ENCODE data around the gene DNASE1L1. TPM values are rescaled to one million over a fixed set of nuclear protein-coding genes. Genes with fewer than 3 reads are reported as not detected.

The DNASE1L1 gene
- total RNA-seq, 6 experiments from 2014 or later = 11.7 to 19.5 (median 14.9) TPM

DNA sequence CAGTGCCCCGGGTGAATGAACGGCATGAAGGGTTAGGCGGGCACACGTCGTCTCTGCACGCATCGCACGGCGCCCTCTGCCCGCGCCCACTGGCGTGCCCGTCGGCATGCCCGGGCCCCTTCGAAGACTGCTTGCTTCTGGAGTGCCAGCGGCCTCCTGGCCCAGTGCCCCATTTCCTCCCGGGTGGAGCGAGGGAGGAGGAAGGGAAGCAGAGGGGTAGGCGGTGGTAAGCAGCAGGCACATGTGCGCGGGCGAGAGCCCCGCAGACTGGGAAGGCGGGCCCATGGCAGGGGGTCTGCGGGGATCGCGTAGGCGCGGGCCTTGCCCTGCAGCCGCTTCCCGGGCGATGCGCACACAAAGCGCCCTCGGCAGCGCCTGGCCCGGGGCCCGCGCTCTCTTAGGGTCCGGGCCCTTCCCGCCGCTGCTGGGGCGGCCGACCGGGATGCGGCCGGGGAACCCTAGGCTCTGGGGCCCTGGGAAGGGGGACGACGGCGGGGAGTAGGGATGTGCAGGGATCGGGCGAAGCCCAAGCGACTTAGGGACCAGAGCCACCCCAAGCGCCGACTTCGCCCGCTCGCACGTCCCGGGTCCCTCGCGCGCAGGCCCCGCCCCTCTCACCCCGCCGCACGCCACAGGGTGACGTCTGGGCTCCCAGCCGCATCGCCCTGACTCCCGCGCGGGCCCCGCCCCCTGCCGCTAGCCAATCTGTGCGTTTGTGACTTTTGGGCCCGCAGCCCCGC lies 30.8 kb downstream of the DNASE1L1 start:
- WGBS (ENCODE audit: insufficient coverage, low coverage, low lambda C conversion rate, missing lambda C conversion rate) = 0% methylated on average over 2 of the region's 79 CpGs
- peak; percentile 0 to 6 (median 0) for ATAC-seq
- H3K36me3 ChIP-seq = no peaks in the 10 kb centered on the region
- no peaks in the 10 kb centered on the region for H3K9me3 ChIP-seq
- DNase-seq = peak; percentile 70 to 98 (median 97)
- peak overlapping the region in 2 of 3 donors; percentile 44 to 51 for H3K4me3 ChIP-seq
- H3K27ac ChIP-seq = peak overlapping the region; percentile 89 to 96 (median 92)
- intact Hi-C loops (cut with DNase I) = no loop called here
- TF ChIP-seq POLR2A (IDR thresholded peaks at IDR 0.05) = peak; percentile 89
- TF ChIP-seq, protein P1, sequence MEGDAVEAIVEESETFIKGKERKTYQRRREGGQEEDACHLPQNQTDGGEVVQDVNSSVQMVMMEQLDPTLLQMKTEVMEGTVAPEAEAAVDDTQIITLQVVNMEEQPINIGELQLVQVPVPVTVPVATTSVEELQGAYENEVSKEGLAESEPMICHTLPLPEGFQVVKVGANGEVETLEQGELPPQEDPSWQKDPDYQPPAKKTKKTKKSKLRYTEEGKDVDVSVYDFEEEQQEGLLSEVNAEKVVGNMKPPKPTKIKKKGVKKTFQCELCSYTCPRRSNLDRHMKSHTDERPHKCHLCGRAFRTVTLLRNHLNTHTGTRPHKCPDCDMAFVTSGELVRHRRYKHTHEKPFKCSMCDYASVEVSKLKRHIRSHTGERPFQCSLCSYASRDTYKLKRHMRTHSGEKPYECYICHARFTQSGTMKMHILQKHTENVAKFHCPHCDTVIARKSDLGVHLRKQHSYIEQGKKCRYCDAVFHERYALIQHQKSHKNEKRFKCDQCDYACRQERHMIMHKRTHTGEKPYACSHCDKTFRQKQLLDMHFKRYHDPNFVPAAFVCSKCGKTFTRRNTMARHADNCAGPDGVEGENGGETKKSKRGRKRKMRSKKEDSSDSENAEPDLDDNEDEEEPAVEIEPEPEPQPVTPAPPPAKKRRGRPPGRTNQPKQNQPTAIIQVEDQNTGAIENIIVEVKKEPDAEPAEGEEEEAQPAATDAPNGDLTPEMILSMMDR (IDR thresholded peaks at IDR 0.05) = no peak
- H3K4me1 ChIP-seq = no peaks in the 10 kb centered on the region
- H3K27me3 ChIP-seq = no peaks in the 10 kb centered on the region

DNA sequence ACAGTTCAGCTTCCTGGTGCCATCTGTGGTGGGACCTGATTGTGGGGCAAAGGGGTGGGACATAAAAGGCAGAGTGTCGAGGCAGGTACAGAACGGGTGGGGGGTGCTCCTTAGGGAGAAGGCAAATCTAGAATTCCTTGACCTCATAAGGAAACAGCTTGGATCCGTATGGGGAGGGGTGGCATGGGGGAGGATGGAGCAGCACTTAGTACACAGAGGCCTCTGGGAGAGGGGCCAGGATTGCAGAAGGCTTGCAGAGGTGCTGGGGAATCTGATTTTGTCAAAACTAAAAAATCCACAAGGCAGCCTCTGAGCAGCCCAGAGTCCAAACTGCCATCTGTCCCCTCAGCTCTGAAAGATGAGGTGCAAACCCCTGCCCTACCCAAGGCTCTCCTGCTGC lies 32.3 kb downstream of the DNASE1L1 start:
- 72% methylated on average over 3 of the region's 3 CpGs for WGBS (ENCODE audit: insufficient coverage, low coverage, low lambda C conversion rate, missing lambda C conversion rate)
- Histone ChIP-seq H3K27me3 (no peaks in the 10 kb centered on the region), H3K36me3 (no peaks in the 10 kb centered on the region), H3K9me3 (no peaks in the 10 kb centered on the region), H3K27ac (no peak overlapping the region), H3K4me1 (peaks cover 0 to 1% (median 0%) of the 10 kb centered on the region in 4 donors), H3K4me3 (no peak overlapping the region)
- no peak for TF ChIP-seq POLR2A (IDR thresholded peaks at IDR 0.05)
- TF ChIP-seq, protein P1 (IDR thresholded peaks at IDR 0.05) = no peak
- ATAC-seq (no peak), DNase-seq (no peak)
- intact Hi-C loops (cut with DNase I) = no loop called here

DNA sequence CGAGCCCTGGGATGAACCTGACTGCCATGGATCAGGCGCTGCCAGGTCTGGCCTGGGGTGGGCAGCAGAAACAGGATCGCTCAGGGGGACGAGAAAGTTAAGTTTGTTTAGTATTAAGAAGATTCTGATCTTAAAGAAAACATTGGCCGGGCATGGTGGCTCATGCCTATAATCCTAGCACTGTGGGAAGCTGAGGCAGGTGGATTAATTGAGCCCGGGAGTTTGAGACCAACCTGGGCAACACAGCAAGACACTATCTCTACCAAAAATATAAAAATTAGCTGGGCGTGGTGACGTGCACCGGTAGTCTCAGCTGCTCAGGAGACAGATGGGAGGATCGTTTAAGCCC lies 33.9 kb downstream of the DNASE1L1 start:
- DNase-seq (no peak), ATAC-seq (no peak)
- Histone ChIP-seq H3K4me3 (no peak overlapping the region), H3K4me1 (peaks cover 0 to 1% (median 0%) of the 10 kb centered on the region in 4 donors), H3K9me3 (no peaks in the 10 kb centered on the region), H3K27me3 (no peaks in the 10 kb centered on the region), H3K36me3 (no peaks in the 10 kb centered on the region), H3K27ac (peak overlapping the region in 1 of 3 donors; percentile 26)
- 75% methylated on average over 10 of the region's 10 CpGs for WGBS (ENCODE audit: insufficient coverage, low coverage, low lambda C conversion rate, missing lambda C conversion rate)
- intact Hi-C loops (cut with DNase I) = no loop called here
- TF ChIP-seq, protein P1 (IDR thresholded peaks at IDR 0.05) = no peak
- no peak for TF ChIP-seq POLR2A (IDR thresholded peaks at IDR 0.05)

DNA sequence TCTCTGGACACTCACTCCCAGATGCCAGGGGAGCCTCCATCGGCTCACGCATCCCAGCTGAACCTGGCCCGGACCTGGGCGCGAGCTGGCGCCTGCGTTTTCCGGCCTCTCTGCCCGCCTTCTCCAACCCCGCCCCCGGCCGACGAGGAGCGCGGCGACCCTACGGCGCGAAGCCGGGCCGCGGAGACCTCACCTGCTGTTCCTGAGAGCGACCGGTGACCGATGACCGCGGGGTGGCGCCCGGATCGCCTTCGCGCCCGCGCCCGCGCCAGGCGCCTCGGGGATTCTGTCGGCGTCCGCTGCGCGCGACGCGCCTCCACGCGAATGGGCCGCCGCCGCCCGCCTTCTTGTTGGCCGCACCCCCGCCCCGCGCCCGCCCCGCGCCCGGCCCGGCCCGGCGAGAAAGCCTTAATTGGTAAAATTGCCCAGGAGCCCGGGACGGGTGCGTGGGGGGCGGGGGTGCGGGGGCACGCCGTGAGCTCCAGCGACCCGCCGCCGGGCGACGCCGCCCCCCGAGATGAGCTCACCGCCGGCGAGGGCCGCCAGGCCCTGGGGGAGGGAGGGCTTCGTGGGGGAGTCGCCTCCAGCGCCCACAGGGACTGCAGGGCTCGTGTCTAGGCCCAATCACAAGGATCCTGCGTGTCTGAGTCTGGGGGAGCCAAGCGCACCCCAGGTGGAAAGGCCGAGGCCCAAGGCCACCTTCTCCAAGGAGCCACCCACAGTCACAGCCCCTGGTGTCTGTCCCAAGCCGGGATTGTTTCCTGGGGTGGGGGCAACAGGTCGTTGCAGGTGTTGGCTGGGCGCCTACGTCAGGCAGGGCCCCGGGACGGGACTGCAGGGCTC lies 34.5 kb downstream of the DNASE1L1 start, which contains the start of gene FLNA:
FLNA (minus strand) TSS at position 322 of the 843 bp plus-strand sequence. CDS start 3,389 bp downstream, outside the sequence.
- WGBS (ENCODE audit: insufficient coverage, low coverage, low lambda C conversion rate, missing lambda C conversion rate) = 42% methylated on average over 44 of the region's 95 CpGs
- ATAC-seq (no peak), DNase-seq (peak in 1 of 3 donors; percentile 59)
- Histone ChIP-seq H3K36me3 (no peaks in the 10 kb centered on the region), H3K4me1 (peaks cover 0 to 1% (median 0%) of the 10 kb centered on the region in 4 donors), H3K9me3 (no peaks in the 10 kb centered on the region), H3K4me3 (peak within 1 kb of the TSS; percentile 9 to 32 (median 31)), H3K27ac (peak within 1 kb of the TSS; percentile 10 to 37 (median 26)), H3K27me3 (no peaks in the 10 kb centered on the region)
- no peak for TF ChIP-seq POLR2A (IDR thresholded peaks at IDR 0.05)
- TF ChIP-seq, protein P1 (IDR thresholded peaks at IDR 0.05) = peak in 2 of 4 donors; percentile 11 to 36
- intact Hi-C loops (cut with DNase I) = no loop called here
